CD4-positive, alpha-beta T cell treated with Interleukin-6 at 100 ng/mL for 8 hours (primary cell): ENCODE measurements around the gene C19orf81.
"Not testable (repeated sequence)": the region's sequence is repeated elsewhere in the genome, so short reads cannot be mapped to it uniquely, and the experiment has no call there.

ENCODE experiments used
- DNase-seq: peaks from one replicate; pipeline ENCODE4 v3.0.0-alpha.2; 2020; ENCODE audit warnings: mixed read lengths, low spot score

C19orf81 gene

GRCh38 chr19:50649433-50650391, at the start of gene C19orf81:
C19orf81 (plus strand) TSS chr19:50649445; CDS start chr19:50649445, 0 bp downstream.
- no peak for DNase-seq

DNA sequence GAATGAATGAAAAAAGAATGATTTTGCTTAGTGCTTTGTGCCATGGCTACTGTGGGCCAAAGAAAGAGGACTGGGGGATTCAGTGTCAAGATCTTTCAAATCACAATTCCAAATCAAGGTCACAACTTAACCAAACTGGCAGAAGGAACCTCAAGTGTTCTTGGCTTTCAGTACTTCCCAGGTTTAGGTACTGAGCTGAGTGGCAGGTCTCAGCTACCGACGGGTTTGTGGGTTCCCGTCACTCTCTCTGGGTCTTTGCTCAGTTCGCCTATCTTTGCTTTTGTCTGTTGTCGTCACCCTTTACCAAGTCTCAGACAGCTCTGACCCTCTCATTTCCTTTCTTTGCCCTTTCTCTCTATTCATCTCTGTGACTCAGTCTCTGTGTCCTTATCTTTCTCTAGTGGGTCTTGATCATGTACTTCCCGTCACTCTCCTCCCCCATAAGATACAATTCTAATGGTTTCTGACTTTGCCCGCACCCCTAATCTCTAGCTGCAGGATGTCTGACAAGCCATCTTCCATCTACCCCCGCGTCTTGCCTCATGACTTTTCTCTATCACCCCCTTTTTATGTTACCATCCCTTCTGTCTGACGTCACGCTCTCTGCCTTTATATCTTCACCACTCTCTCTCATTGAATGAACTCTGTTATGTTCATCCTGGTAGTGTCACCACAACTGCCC, 47.7 kb upstream of the C19orf81 start:
- DNase-seq = no peak

GRCh38 chr19:50602089-50602422, 47.2 kb upstream of the C19orf81 start:
- DNase-seq = no peak

- no peak for DNase-seq
Observed at GRCh38 chr19:50602496-50602895, 46.7 kb upstream of the C19orf81 start.

DNA sequence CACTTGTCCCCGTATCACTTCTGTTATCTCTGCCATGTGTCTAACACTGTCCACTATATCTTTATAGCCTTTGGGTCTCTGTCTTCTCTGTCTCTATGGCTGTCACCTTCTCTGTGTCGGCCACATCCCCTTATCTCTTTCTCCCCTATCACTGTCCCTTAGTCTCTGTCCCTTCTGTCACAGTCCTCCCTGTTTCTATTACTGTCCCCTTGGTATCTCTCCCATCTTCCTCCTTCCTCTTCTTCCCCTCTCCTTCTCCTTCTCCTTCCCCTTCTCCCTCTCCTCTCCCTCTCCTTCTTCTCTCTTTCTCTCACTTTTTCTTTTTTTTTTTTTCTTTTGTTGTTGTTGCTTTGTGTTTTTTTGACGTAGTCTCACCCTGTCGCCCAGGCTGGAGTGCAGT, 46.3 kb upstream of the C19orf81 start:
- DNase-seq = no peak

DNA sequence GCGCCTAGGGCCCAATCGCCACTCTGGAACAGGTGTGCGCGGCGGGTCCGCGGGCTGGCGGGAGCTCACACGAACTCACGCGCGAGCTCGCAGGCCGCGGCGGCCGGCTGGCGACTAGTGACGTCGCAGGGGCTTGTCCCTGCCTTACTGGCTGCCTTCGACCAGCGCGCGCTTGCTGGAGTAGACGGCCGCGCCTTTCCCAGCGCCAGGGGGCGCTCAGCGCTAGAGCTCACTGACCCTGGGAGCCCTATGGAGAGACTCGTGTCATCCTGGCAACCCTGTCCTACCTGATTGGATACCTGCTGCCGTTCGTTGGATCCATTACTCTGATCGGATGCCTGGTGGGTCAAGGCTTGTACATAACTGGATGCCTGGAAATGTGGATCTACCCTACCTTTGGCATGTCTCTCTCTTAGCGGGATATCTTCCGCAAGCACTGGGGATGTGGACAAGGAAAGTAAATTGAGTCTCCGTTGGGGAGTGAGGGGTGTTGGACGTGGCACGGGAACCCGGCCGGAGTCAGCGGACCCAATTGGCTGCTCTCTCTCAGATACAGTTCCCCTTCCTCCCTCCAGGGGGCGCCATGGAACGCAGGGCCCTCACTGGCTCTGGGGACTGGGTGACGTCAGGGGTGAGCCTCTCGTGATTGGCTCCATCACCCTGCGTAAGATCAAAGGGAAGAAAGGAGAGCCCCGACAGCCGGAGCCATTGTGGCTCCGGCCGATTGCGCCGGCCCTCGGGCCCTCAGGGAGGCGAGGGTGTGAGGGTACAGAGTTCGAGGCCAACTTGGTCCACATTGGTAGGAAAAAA, 44.8 kb upstream of the C19orf81 start:
- DNase-seq = not testable (repeated sequence)

GRCh38 chr19:50606059-50606836, 43.0 kb upstream of the C19orf81 start:
- not testable (repeated sequence) for DNase-seq

DNA sequence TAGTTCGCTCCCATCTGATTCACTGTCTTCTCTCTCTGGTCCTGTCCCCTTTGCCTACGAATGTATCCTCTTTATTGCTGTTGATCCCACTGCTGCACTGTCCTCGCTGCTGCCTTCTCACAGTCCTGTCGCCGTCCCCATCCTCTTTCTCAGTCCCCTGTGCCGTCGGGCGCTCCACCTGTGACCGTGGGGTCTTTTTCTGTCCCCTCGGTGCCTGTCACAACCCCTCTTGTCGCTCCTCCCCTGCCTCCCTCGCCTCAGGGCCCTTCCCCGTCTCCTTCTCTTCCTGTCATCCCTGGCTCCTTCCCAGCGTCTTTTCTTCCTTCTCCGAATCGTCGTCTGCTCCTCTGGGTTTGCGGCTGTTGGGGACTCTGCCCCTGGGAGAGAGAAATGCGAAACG, 41.9 kb upstream of the C19orf81 start:
- DNase-seq = no peak

DNA sequence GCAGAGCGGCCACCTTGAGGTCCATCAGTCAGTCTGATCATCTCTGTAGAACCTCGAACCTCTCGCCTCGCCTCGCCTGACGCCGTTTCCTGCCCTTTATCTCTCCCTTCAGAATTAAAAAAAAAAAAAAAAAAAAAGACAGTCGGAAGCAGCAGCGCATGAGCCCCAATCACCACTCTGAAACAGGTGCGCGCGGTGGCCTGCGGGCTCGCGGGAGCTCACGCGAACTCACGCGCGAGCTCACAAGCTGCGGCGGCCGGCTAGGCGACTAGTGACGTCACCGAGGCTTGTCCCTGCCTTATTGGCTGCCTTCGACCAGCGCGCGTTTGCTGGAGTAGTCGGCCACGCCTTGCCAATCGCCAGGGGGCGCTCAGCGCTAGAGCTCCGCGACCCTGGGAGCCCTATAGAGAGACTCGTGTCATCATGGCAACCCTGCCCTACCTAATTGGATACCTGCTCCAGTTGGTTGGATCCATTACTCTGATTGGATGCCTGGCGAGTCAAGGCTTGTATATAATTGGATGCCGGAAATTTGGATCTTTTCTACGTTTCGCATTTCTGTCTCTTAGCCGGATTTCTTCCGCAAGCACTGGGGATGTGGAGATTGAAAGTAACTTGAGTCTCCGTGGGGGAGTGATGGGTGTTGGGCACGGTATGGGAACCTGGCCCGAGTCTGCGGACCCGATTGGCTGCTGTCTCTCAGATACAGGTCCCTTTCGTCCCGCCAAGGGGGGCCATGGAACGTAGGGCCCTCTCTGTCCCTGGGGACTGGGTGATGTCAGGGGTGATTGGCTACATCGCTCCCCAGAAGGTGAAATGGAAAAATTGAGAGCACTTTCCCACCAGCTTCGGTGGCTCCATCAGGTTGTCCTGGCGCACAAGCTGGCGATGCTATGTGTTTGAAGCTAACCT, 41.1 kb upstream of the C19orf81 start:
- DNase-seq = peak; percentile 36

GRCh38 chr19:50612504-50613404, 36.5 kb upstream of the C19orf81 start:
- DNase-seq = not testable (repeated sequence)

- DNase-seq = not testable (repeated sequence)
Observed at GRCh38 chr19:50618379-50618778, 30.9 kb upstream of the C19orf81 start.

DNA sequence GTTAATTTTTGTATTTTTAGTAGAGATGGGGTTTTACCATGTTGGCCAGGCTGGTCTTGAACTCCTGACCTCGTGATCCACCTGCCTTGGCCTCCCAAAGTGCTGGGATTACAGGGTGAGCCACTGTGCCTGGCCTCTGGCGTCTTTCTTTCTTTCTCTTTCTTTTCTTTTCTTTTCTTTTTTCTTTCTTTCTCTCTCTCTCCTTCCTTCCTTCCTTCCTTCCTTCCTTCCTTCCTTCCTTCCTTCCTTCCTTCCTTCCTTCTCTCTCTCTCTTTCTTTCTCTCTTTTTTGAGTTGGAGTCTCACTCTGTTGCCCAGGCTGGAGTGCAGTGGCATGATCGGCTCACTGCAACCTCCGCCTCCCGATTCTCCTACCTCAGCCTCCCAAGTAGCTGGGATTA, 30.1 kb upstream of the C19orf81 start:
- not testable (repeated sequence) for DNase-seq

DNA sequence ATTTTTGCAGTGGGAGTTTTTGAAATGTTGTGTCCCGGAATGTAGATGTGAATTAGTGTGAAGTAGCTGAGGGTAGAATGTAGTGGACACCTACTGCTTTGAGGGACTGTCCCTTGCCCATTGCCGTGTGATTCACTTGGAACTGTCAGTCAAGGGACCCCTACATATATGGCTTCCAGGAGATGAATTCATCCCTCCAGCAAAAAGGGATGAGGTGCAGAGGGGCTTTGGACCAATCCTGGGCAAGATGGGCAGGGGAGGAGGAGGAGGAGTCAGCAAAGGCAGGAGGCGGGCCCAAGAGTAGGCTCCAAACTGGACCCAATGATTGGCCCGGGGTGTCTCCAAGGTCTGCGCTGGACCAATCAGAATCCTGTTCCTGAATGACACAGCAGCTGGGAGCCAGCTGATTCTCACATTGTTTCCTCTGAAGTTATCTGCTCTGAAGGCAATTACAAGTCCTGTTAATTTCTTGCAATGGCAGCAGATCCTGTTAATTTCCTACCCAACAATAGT, 28.8 kb upstream of the C19orf81 start:
- DNase-seq = not testable (repeated sequence)

GRCh38 chr19:50624949-50625600, 24.2 kb upstream of the C19orf81 start:
- no peak for DNase-seq

DNA sequence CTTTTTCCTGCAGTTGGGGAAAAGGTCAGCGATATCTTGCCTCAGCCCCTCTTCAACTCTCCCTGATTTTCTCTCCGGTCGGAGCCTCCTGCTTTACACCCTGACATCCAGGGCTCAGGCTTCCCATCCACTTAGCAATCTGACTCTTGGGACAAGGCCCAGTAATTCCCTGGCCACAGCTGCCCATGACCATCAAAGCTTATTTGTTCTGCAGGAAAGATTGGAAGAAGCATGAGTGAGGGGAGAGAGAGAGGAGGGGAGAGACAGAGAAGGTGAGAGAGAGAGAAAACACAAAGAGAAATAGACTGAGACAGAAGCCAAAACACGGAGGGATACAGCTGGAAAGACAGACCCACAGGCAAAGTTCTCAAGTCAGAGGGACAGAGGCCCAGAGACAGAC, 23.2 kb upstream of the C19orf81 start:
- no peak for DNase-seq

DNA sequence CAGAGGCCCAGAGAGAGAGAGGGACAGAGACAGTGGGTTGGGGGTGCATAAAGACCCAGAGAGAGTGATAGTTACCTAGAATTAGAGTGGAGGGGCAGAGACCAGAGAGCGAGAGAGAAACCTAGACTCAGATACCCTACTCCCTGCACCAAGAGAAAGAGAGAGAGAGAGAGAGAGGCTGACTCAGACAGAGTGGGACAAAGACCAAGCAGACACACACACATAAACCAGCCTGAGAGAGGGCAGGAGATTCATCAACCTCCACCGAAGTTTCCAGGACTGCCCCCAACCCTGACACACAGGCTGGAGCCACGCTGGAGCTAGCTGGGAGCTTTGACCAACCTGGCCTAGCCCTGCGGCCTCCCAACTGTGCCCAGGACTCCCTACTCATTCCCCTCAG, 22.4 kb upstream of the C19orf81 start:
- DNase-seq = no peak

DNA sequence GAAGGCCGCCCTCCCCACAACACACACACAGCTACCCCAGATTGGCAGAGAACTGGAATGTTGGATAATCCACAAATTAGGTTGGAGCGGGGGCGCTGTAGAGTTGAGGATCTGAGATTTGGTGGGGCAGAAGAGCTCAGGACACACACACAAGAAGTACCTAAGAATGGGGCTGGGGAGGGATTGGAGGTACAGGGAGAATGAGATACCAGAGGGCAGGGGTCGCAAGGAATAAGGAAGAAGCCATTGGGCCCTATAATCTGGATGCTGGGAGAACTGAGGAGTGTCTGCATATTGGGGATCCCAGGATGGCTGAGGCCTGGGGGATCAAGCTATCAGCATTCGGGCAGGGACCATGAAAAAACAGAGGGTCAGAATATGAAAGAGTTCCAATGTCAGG, 21.1 kb upstream of the C19orf81 start:
- no peak for DNase-seq

- DNase-seq = no peak
Observed at GRCh38 chr19:50628551-50628950, 20.7 kb upstream of the C19orf81 start.

DNA sequence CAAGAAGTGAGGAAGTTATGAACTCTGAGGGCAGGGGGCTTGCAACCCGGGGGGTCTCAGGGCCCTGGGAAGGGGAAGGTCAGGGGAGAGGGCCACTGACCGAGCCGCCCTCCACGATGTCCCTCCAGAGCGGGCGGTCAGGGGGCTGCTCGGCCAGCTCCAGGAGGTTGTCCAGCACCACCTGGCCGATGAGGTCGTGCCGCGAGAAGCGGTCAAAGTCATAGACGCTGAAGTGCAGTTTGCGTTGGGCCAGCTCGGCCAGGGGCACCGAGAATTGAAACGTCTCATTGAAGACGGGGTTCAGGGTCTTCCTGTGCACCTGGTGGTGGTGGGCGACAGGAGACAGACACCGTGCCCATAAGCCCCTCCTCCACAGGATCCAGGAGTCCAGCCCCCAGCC, 20.1 kb upstream of the C19orf81 start:
- no peak for DNase-seq
